ENCODE measurements around the gene PTPRN2. TPM values are rescaled to one million over a fixed set of nuclear protein-coding genes. Genes with fewer than 3 reads are reported as not detected.

The PTPRN2 gene
- total and polyA plus RNA-seq, 2 of the 13 experiments (the other 11 are each of a cell fraction or from before 2014, with no cell fraction given) = 2.5 to 24.2 TPM

- TF ChIP-seq ASH2L (IDR thresholded peaks at IDR 0.05; ENCODE audit: insufficient read length, low read depth, low read length) (peak; percentile 42), NR2C2 (CRISPR knock-in tag; IDR thresholded peaks at IDR 0.05; ENCODE audit: borderline replicate concordance) (0 out of 2 replicates have a peak, but pooled peaks have one; percentile 31), ESRRA (CRISPR knock-in tag; IDR thresholded peaks at IDR 0.05; ENCODE audit: low read depth) (0 out of 2 replicates have a peak, but pooled peaks have one; percentile 42), ZBTB49 (CRISPR knock-in tag; IDR thresholded peaks at IDR 0.05; ENCODE audit: borderline replicate concordance) (no peak), LRRFIP1 (CRISPR knock-in tag; conservative IDR thresholded peaks at IDR 0.05) (no peak), NKX3-1 (CRISPR knock-in tag; IDR thresholded peaks at IDR 0.05) (no peak), ZBTB21 (CRISPR knock-in tag; IDR thresholded peaks at IDR 0.05) (peak; percentile 87), NR1H2 (CRISPR knock-in tag; IDR thresholded peaks at IDR 0.05; ENCODE audit: borderline replicate concordance, low read depth) (no peak)
- TF ChIP-seq, protein P1, sequence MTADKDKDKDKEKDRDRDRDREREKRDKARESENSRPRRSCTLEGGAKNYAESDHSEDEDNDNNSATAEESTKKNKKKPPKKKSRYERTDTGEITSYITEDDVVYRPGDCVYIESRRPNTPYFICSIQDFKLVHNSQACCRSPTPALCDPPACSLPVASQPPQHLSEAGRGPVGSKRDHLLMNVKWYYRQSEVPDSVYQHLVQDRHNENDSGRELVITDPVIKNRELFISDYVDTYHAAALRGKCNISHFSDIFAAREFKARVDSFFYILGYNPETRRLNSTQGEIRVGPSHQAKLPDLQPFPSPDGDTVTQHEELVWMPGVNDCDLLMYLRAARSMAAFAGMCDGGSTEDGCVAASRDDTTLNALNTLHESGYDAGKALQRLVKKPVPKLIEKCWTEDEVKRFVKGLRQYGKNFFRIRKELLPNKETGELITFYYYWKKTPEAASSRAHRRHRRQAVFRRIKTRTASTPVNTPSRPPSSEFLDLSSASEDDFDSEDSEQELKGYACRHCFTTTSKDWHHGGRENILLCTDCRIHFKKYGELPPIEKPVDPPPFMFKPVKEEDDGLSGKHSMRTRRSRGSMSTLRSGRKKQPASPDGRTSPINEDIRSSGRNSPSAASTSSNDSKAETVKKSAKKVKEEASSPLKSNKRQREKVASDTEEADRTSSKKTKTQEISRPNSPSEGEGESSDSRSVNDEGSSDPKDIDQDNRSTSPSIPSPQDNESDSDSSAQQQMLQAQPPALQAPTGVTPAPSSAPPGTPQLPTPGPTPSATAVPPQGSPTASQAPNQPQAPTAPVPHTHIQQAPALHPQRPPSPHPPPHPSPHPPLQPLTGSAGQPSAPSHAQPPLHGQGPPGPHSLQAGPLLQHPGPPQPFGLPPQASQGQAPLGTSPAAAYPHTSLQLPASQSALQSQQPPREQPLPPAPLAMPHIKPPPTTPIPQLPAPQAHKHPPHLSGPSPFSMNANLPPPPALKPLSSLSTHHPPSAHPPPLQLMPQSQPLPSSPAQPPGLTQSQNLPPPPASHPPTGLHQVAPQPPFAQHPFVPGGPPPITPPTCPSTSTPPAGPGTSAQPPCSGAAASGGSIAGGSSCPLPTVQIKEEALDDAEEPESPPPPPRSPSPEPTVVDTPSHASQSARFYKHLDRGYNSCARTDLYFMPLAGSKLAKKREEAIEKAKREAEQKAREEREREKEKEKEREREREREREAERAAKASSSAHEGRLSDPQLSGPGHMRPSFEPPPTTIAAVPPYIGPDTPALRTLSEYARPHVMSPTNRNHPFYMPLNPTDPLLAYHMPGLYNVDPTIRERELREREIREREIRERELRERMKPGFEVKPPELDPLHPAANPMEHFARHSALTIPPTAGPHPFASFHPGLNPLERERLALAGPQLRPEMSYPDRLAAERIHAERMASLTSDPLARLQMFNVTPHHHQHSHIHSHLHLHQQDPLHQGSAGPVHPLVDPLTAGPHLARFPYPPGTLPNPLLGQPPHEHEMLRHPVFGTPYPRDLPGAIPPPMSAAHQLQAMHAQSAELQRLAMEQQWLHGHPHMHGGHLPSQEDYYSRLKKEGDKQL (CRISPR knock-in tag; IDR thresholded peaks at IDR 0.05; ENCODE audit: low read depth) = no peak
- TF ChIP-seq, protein P2, sequence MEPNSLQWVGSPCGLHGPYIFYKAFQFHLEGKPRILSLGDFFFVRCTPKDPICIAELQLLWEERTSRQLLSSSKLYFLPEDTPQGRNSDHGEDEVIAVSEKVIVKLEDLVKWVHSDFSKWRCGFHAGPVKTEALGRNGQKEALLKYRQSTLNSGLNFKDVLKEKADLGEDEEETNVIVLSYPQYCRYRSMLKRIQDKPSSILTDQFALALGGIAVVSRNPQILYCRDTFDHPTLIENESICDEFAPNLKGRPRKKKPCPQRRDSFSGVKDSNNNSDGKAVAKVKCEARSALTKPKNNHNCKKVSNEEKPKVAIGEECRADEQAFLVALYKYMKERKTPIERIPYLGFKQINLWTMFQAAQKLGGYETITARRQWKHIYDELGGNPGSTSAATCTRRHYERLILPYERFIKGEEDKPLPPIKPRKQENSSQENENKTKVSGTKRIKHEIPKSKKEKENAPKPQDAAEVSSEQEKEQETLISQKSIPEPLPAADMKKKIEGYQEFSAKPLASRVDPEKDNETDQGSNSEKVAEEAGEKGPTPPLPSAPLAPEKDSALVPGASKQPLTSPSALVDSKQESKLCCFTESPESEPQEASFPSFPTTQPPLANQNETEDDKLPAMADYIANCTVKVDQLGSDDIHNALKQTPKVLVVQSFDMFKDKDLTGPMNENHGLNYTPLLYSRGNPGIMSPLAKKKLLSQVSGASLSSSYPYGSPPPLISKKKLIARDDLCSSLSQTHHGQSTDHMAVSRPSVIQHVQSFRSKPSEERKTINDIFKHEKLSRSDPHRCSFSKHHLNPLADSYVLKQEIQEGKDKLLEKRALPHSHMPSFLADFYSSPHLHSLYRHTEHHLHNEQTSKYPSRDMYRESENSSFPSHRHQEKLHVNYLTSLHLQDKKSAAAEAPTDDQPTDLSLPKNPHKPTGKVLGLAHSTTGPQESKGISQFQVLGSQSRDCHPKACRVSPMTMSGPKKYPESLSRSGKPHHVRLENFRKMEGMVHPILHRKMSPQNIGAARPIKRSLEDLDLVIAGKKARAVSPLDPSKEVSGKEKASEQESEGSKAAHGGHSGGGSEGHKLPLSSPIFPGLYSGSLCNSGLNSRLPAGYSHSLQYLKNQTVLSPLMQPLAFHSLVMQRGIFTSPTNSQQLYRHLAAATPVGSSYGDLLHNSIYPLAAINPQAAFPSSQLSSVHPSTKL (CRISPR knock-in tag; IDR thresholded peaks at IDR 0.05) = peak; percentile 69
These were observed 444.2 kb downstream of the PTPRN2 start (continued) for GRCh38 chr7:158143196-158144120.
